Esophagus squamous epithelium (tissue), 5 donors: ENCODE measurements around the gene SCAF11. TPM values are rescaled to one million over a fixed set of nuclear protein-coding genes. Genes with fewer than 3 reads are reported as not detected.
A peak's percentile ranks its signal among the peaks of the same experiment; 100 is the strongest.

Source experiments
- DNase-seq: peaks from one replicate; lab custom pipeline; 2025; lab: John Stamatoyannopoulos, UW
- H3K27ac ChIP-seq, 4 donors: fragments of 200-600 bp; sonication (generic); one replicate each; pipeline ENCODE4 v1.5.1; 2016 to 2019; ENCODE audit warnings: mild to moderate bottlenecking in 1 of 4
- H3K27me3 ChIP-seq, 4 donors: fragments of 200-600 bp; sonication (generic); 1 replicate in 3 of 4; 2 replicates in 1 of 4; pipeline versions ENCODE4 v1.5.1 to v1.6.0; 2017 to 2021; ENCODE audit warnings: antibody characterized with exemption in 1 of 4
- H3K36me3 ChIP-seq, 3 donors: fragments of 200-600 bp; sonication (generic); one replicate each; pipeline ENCODE4 v1.5.1; 2016 to 2019
- H3K4me1 ChIP-seq, 3 donors: fragments of 200-600 bp; sonication (generic); one replicate each; pipeline ENCODE4 v1.5.1; 2017 to 2019
- H3K4me3 ChIP-seq, 4 donors: fragments of 200-600 bp; sonication (generic); 1 replicate in 3 of 4; 2 replicates in 1 of 4; pipeline ENCODE4 v1.5.1; 2016 to 2019; ENCODE audit warnings: mild to moderate bottlenecking in 2 of 4, moderate library complexity in 1 of 4
- H3K9me3 ChIP-seq, 3 donors: fragments of 200-600 bp; sonication (generic); one replicate each; pipeline ENCODE4 v1.5.1; 2016 to 2019
- CTCF ChIP-seq, 6 experiments: fragments of 450-650 bp in 4 of 6; fragments of 200-600 bp in 2 of 6; sonication (generic) in 2 of 6; IDR thresholded peaks; one replicate each; pipeline ENCODE4 v1.5.1; 2016 to 2019; ENCODE audit warnings: antibody characterized with exemption in 6 of 6, mild to moderate bottlenecking in 4 of 6, moderate library complexity in 4 of 6
- POLR2A ChIP-seq, 4 donors: fragments of 450-650 bp; IDR thresholded peaks; one replicate each; pipeline ENCODE4 v1.6.1; 2017; ENCODE audit warnings: antibody characterized with exemption in 4 of 4, mild to moderate bottlenecking in 4 of 4, moderate library complexity in 3 of 4
- WGBS, 2 donors: methylation state at CpG; one replicate each; pipeline ENCODE4 v1.1.5; 2018; 5-methylcytosine and 5-hydroxymethylcytosine counted together
- intact Hi-C: fragments of 100-400 bp; cut with DNase I; formaldehyde crosslinking; loops from one replicate; pipeline ENCODE4 v1.15.0; 2022
- total RNA-seq, 4 donors: library from RNA; depleted of rRNA; stranded (reverse); fragments of >200 nt; gene quantifications; one replicate each; pipeline ENCODE4 v1.1.0, GENCODE V29; 2016
- donor health status: DM: yes; HTN: yes; CAD: no.

Gene SCAF11
- total RNA-seq, 4 donors from 2014 or later: 65.9 to 123 (median 101) TPM

GRCh38 chr12:45987340-45987727 is 3.0 kb downstream of the SCAF11 start:
- Histone ChIP-seq H3K4me3 (no peak overlapping the region), H3K27ac (peak overlapping the region in 1 of 4 donors; percentile 17), H3K4me1 (peaks cover 21 to 77% (median 38%) of the 10 kb centered on the region in 3 donors), H3K27me3 (no peaks in the 10 kb centered on the region), H3K9me3 (no peaks in the 10 kb centered on the region), H3K36me3 (peaks cover 0 to 21% (median 0%) of the 10 kb centered on the region in 3 donors)
- no peak for DNase-seq
- no peak for TF ChIP-seq CTCF (IDR thresholded peaks at IDR 0.05)
- TF ChIP-seq POLR2A (IDR thresholded peaks at IDR 0.05): no peak
- intact Hi-C loops: no loop called here
- WGBS, 2 donors: 64 to 67% methylated on average over 3 of the region's 3 CpGs

GRCh38 chr12:45986641-45987339 is 3.6 kb downstream of the SCAF11 start:
- intact Hi-C loops: no loop called here
- TF ChIP-seq CTCF (IDR thresholded peaks at IDR 0.05): no peak
- TF ChIP-seq POLR2A (IDR thresholded peaks at IDR 0.05): no peak

GRCh38 chr12:45981075-45981837 is 9.1 kb downstream of the SCAF11 start:
- Histone ChIP-seq H3K4me3 (no peak overlapping the region), H3K9me3 (no peaks in the 10 kb centered on the region), H3K27ac (no peak overlapping the region), H3K36me3 (peaks cover 0 to 13% (median 0%) of the 10 kb centered on the region in 3 donors), H3K27me3 (no peaks in the 10 kb centered on the region), H3K4me1 (peaks cover 4 to 93% (median 18%) of the 10 kb centered on the region in 3 donors)
- no peak for DNase-seq
- no peak for TF ChIP-seq CTCF (IDR thresholded peaks at IDR 0.05)
- TF ChIP-seq POLR2A (IDR thresholded peaks at IDR 0.05): no peak
- WGBS, 2 donors: 68 to 82% methylated on average over 7 of the region's 7 CpGs
- intact Hi-C loops: no loop called here

More at GRCh38 chr12:45986641-45987339, 3.6 kb downstream of the SCAF11 start:
- H3K4me1 ChIP-seq: peaks cover 21 to 78% (median 38%) of the 10 kb centered on the region in 3 donors
- DNase-seq: no peak
- H3K4me3 ChIP-seq: no peak overlapping the region
- 76 to 82% methylated on average over 5 of the region's 5 CpGs for WGBS, 2 donors
- H3K9me3 ChIP-seq: no peaks in the 10 kb centered on the region
- H3K36me3 ChIP-seq: peaks cover 0 to 21% (median 0%) of the 10 kb centered on the region in 3 donors
- no peaks in the 10 kb centered on the region for H3K27me3 ChIP-seq
- peak overlapping the region in 2 of 4 donors; percentile 6 to 17 for H3K27ac ChIP-seq

- Histone ChIP-seq H3K36me3 (peaks cover 0 to 9% (median 0%) of the 10 kb centered on the region in 3 donors), H3K9me3 (no peaks in the 10 kb centered on the region), H3K4me1 (peaks cover 0 to 86% (median 15%) of the 10 kb centered on the region in 3 donors), H3K27me3 (no peaks in the 10 kb centered on the region), H3K27ac (no peak overlapping the region), H3K4me3 (no peak overlapping the region)
- TF ChIP-seq CTCF (IDR thresholded peaks at IDR 0.05) (no peak), POLR2A (IDR thresholded peaks at IDR 0.05) (no peak)
- DNase-seq: no peak
- intact Hi-C loops: no loop called here
- 33 to 62% methylated on average over 1 of the region's 1 CpG for WGBS, 2 donors
These were observed 9.8 kb downstream of the SCAF11 start for GRCh38 chr12:45980540-45980939.

GRCh38 chr12:45978108-45978507 is 12.3 kb downstream of the SCAF11 start:
- peaks cover 0 to 11% (median 0%) of the 10 kb centered on the region in 3 donors for H3K36me3 ChIP-seq
- H3K4me1 ChIP-seq: peaks cover 0 to 73% (median 8%) of the 10 kb centered on the region in 3 donors
- H3K4me3 ChIP-seq: no peak overlapping the region
- WGBS, 2 donors: 85 to 93% methylated on average over 2 of the region's 2 CpGs
- H3K27ac ChIP-seq: no peak overlapping the region
- no peaks in the 10 kb centered on the region for H3K27me3 ChIP-seq
- no peaks in the 10 kb centered on the region for H3K9me3 ChIP-seq
- intact Hi-C loops: no loop called here
- TF ChIP-seq POLR2A (IDR thresholded peaks at IDR 0.05) (no peak), CTCF (IDR thresholded peaks at IDR 0.05) (no peak)
- no peak for DNase-seq
